PFSK-1 (cell line): ENCODE results near the gene YWHAH.

Experiments used
- FOXP2 ChIP-seq: optimal IDR thresholded peaks from 2 replicates; pipeline ENCODE3; 2011; ENCODE audit warnings: borderline replicate concordance, control low read depth, inconsistent platforms; ENCODE audit not compliant: insufficient read depth; ENCODE audit errors: extremely low read length, extremely low read depth
- POLR2AphosphoS5 ChIP-seq: IDR thresholded peaks from 2 replicates; pipeline ENCODE4 v1.6.1; 2012; ENCODE audit warnings: low read depth, mild to moderate bottlenecking, control low read depth, low read length, moderate library complexity
- SIN3A ChIP-seq: IDR thresholded peaks from 2 replicates; pipeline ENCODE4 v1.6.1; 2012; ENCODE audit warnings: mild to moderate bottlenecking, low read length, moderate library complexity, borderline replicate concordance; ENCODE audit not compliant: insufficient read depth
- TAF1 ChIP-seq: IDR thresholded peaks from 2 replicates; pipeline ENCODE4 v1.6.1; 2012; ENCODE audit warnings: low read length, control low read depth, borderline replicate concordance; ENCODE audit not compliant: insufficient read depth
- TF ChIP-seq, protein P1 (sequence below), 2 experiments: IDR thresholded peaks; 2 replicates each; pipeline versions ENCODE4 v1.6.1 to v1.8.0; 2011 to 2012; ENCODE audit warnings: low read depth in 2 of 2, low read length in 2 of 2, control low read depth in 1 of 2, inconsistent platforms in 1 of 2, mild to moderate bottlenecking in 1 of 2, moderate library complexity in 1 of 2; ENCODE audit not compliant: insufficient read depth in 1 of 2

The YWHAH gene

DNA sequence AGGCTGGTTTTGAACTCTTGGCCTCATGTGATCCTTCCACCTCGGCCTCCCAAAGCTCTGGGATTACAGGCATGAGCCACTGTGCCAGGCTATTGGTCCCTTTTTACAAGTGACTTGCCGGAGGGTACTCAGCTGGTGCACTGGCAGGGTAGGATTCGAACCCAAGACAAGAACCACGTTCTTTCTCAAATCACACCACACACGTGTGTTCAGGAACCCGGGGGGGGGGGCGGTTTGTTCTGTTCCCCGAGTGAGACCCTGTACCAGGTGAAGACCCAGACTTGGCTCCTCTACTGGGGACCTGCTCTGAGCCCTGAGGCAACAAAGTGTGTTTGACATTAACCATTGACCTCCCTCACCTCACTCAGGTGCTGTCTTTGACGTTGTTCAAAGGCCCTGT, 3.8 kb upstream of the YWHAH start:
- TF ChIP-seq SIN3A (no peak), FOXP2 (no peak), TAF1 (no peak), POLR2AphosphoS5 (no peak)
- TF ChIP-seq, protein P1, sequence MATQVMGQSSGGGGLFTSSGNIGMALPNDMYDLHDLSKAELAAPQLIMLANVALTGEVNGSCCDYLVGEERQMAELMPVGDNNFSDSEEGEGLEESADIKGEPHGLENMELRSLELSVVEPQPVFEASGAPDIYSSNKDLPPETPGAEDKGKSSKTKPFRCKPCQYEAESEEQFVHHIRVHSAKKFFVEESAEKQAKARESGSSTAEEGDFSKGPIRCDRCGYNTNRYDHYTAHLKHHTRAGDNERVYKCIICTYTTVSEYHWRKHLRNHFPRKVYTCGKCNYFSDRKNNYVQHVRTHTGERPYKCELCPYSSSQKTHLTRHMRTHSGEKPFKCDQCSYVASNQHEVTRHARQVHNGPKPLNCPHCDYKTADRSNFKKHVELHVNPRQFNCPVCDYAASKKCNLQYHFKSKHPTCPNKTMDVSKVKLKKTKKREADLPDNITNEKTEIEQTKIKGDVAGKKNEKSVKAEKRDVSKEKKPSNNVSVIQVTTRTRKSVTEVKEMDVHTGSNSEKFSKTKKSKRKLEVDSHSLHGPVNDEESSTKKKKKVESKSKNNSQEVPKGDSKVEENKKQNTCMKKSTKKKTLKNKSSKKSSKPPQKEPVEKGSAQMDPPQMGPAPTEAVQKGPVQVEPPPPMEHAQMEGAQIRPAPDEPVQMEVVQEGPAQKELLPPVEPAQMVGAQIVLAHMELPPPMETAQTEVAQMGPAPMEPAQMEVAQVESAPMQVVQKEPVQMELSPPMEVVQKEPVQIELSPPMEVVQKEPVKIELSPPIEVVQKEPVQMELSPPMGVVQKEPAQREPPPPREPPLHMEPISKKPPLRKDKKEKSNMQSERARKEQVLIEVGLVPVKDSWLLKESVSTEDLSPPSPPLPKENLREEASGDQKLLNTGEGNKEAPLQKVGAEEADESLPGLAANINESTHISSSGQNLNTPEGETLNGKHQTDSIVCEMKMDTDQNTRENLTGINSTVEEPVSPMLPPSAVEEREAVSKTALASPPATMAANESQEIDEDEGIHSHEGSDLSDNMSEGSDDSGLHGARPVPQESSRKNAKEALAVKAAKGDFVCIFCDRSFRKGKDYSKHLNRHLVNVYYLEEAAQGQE (IDR thresholded peaks at IDR 0.05; ENCODE audit: insufficient read depth in 1 of 2, low read depth in 2 of 2, low read length in 2 of 2), result no peak

DNA sequence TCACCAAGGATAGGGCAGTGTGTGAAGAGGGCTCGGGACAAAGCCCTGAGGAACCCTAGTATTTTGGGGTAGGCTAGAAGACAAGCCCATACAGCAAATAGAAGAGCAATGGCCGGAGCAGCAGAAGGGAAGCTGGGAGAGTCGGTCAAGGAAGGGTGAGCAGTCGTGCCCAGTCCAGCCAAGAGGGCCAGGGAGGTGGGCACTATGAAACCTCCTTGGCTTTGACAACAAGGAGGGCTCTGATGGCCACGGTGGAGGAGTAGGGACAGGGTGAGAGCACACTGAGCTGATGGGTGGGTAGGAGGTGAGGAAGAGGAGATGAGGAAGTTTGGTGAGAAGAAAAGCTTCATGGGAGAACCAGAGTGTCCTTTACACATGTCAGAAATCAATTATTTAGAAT, 2.2 kb upstream of the YWHAH start:
- TF ChIP-seq, protein P1 (IDR thresholded peaks at IDR 0.05; ENCODE audit: insufficient read depth in 1 of 2, low read depth in 2 of 2, low read length in 2 of 2), result no peak
- no peak for TF ChIP-seq FOXP2
- TF ChIP-seq SIN3A, result no peak
- TF ChIP-seq POLR2AphosphoS5, result no peak
- no peak for TF ChIP-seq TAF1

- TF ChIP-seq TAF1 (no peak), FOXP2 (no peak), POLR2AphosphoS5 (no peak; the same call in 1 of the 2 replicates), SIN3A (no peak)
- TF ChIP-seq, protein P1 (IDR thresholded peaks at IDR 0.05; ENCODE audit: insufficient read depth in 1 of 2, low read depth in 2 of 2, low read length in 2 of 2), result no peak
Measured at GRCh38 chr22:31943206-31943977, 943 bp upstream of the YWHAH start.

- TF ChIP-seq FOXP2 (no peak), TAF1 (no peak), SIN3A (no peak), POLR2AphosphoS5 (no peak)
- TF ChIP-seq, protein P1 (IDR thresholded peaks at IDR 0.05; ENCODE audit: insufficient read depth in 1 of 2, low read depth in 2 of 2, low read length in 2 of 2), result no peak
Measured at GRCh38 chr22:31944700-31945442, 536 bp downstream of the YWHAH start.
